ENCODE data around the gene TNRC6A.
"Not testable (repeated sequence)": the region's sequence is repeated elsewhere in the genome, so short reads cannot be mapped to it uniquely, and the experiment has no call there.

The TNRC6A gene

GRCh38 chr16:24845726-24846547 lies 116.5 kb downstream of the TNRC6A start, which contains the start of gene SLC5A11:
SLC5A11 (plus strand) TSS chr16:24845963; CDS start chr16:24858644, 12,681 bp downstream.
- no peak for DNase-seq (ENCODE audit: low read depth in 2 of 2)

- DNase-seq (ENCODE audit: low read depth in 2 of 2) = no peak
Measured at GRCh38 chr16:24846548-24847357, 117.3 kb downstream of the TNRC6A start.

GRCh38 chr16:24847358-24847664 lies 117.9 kb downstream of the TNRC6A start:
- DNase-seq (ENCODE audit: low read depth in 2 of 2) = no peak

- DNase-seq (ENCODE audit: low read depth in 2 of 2) = no peak
Measured at GRCh38 chr16:24848065-24848464, 118.6 kb downstream of the TNRC6A start.

- DNase-seq (ENCODE audit: low read depth in 2 of 2) = no peak
Measured at GRCh38 chr16:24849641-24850040, 120.2 kb downstream of the TNRC6A start.

GRCh38 chr16:24850289-24850938 lies 121.0 kb downstream of the TNRC6A start:
- DNase-seq (ENCODE audit: low read depth in 2 of 2) = no peak

GRCh38 chr16:24851700-24852099 lies 122.2 kb downstream of the TNRC6A start:
- DNase-seq (ENCODE audit: low read depth in 2 of 2) = no peak

GRCh38 chr16:24852281-24852721 lies 122.8 kb downstream of the TNRC6A start:
- no peak for DNase-seq (ENCODE audit: low read depth in 2 of 2)

GRCh38 chr16:24853169-24853824 lies 123.8 kb downstream of the TNRC6A start:
- no peak for DNase-seq (ENCODE audit: low read depth in 2 of 2)

- no peak for DNase-seq (ENCODE audit: low read depth in 2 of 2)
Measured at GRCh38 chr16:24853830-24854229, 124.4 kb downstream of the TNRC6A start.

- DNase-seq (ENCODE audit: low read depth in 2 of 2) = no peak
Measured at GRCh38 chr16:24854607-24855171, 125.2 kb downstream of the TNRC6A start.

GRCh38 chr16:24855678-24856077 lies 126.2 kb downstream of the TNRC6A start:
- DNase-seq (ENCODE audit: low read depth in 2 of 2) = no peak

- DNase-seq (ENCODE audit: low read depth in 2 of 2) = not testable (repeated sequence)
Measured at GRCh38 chr16:24856871-24857270, 127.4 kb downstream of the TNRC6A start.

GRCh38 chr16:24858219-24859041 lies 129.0 kb downstream of the TNRC6A start:
- DNase-seq (ENCODE audit: low read depth in 2 of 2) = no peak

- no peak for DNase-seq (ENCODE audit: low read depth in 2 of 2)
Measured at GRCh38 chr16:24861461-24861860, 132.0 kb downstream of the TNRC6A start.

GRCh38 chr16:24863582-24864437 lies 134.4 kb downstream of the TNRC6A start:
- no peak for DNase-seq (ENCODE audit: low read depth in 2 of 2)

- no peak for DNase-seq (ENCODE audit: low read depth in 2 of 2)
Measured at GRCh38 chr16:24869033-24869432, 139.6 kb downstream of the TNRC6A start.

GRCh38 chr16:24871891-24872290 lies 142.4 kb downstream of the TNRC6A start:
- DNase-seq (ENCODE audit: low read depth in 2 of 2) = no peak

- no peak for DNase-seq (ENCODE audit: low read depth in 2 of 2)
Measured at GRCh38 chr16:24873028-24873427, 143.6 kb downstream of the TNRC6A start.

GRCh38 chr16:24875466-24875865 lies 146.0 kb downstream of the TNRC6A start:
- DNase-seq (ENCODE audit: low read depth in 2 of 2) = no peak
